K562 (cell line): ENCODE data around the gene G6PD. TPM values are rescaled to one million over a fixed set of nuclear protein-coding genes. Genes with fewer than 3 reads are reported as not detected.

Source experiments
- ATAC-seq: fragments of 200-7000 bp; cut with Tn5 transposase; 3 replicates; pipeline ENCODE4 v1.9.1; 2020; ENCODE audit warnings: moderate library complexity
- BruUV-seq: library from RNA; stranded (reverse); fragments of 400-500 nt; replicated peaks from 2 replicates; lab custom pipeline; 2021; lab: Mats Ljungman, UMichigan
- CTCF ChIA-PET: fragments of 300-600 bp; formaldehyde crosslinking; extraction: SDS; loops from one replicate; lab custom pipeline; 2021; ENCODE audit warnings: low intra/inter-chr PET ratio; lab: Yijun Ruan, JAX
- POLR2A ChIA-PET: fragments of 300-600, 350-650 bp; sonication (Branson Sonifier 250); formaldehyde crosslinking; extraction: SDS; loops from one replicate; lab custom pipeline; 2021; ENCODE audit warnings: antibody characterized with exemption, inconsistent platforms; lab: Yijun Ruan, JAX
- DNase-seq, 4 experiments: peaks; one replicate each; pipeline versions ENCODE4 v3.0.0 to v3.0.0-alpha.2; 2011 to 2018; ENCODE audit warnings: low spot score in 3 of 4, mixed read lengths in 3 of 4; ENCODE audit errors: extremely low read depth in 1 of 4
- FAIRE-seq: peaks from 2 replicates; lab custom pipeline; 2011; peaks lifted over from hg19 to GRCh38; lab: Jason Lieb, UNC
- H2AFZ ChIP-seq: 2 replicates; pipeline ENCODE4 v1.6.0; 2011; ENCODE audit warnings: low read depth, low read length, control low read depth, inconsistent platforms
- H3K27ac ChIP-seq: fragments of 200-600 bp; 3 replicates; pipeline ENCODE4 v1.8.0; 2011; ENCODE audit warnings: low read depth, mild to moderate bottlenecking, control low read depth, inconsistent platforms, low read length, moderate library complexity, mixed read lengths; ENCODE audit errors: extremely low read depth
- H3K27me3 ChIP-seq, 2 experiments: fragments of 300-600 bp in 1 of 2; 2 replicates in 1 of 2; 3 replicates in 1 of 2; pipeline versions ENCODE4 v1.6.0 to v1.8.0; 2011; ENCODE audit warnings: inconsistent platforms in 2 of 2, low read length in 2 of 2, mild to moderate bottlenecking in 1 of 2, mixed read lengths in 1 of 2, moderate library complexity in 1 of 2; ENCODE audit not compliant: control insufficient read depth in 2 of 2, insufficient read depth in 2 of 2
- H3K36me3 ChIP-seq: fragments of 300-600 bp; 3 replicates; pipeline ENCODE4 v1.8.0; 2011; ENCODE audit warnings: mild to moderate bottlenecking, low read length, inconsistent platforms; ENCODE audit not compliant: control insufficient read depth, insufficient read depth
- H3K4me1 ChIP-seq, 2 experiments: fragments of 200-600 bp in 1 of 2; replicated peaks in 1 of 2; 2 replicates in 1 of 2; 3 replicates in 1 of 2; pipeline versions ENCODE4 v1.5.1 to v1.8.0; 2011; ENCODE audit warnings: inconsistent platforms in 2 of 2, low read length in 2 of 2, mild to moderate bottlenecking in 1 of 2, mixed read lengths in 1 of 2, moderate library complexity in 1 of 2; ENCODE audit not compliant: control insufficient read depth in 2 of 2, insufficient read depth in 2 of 2
- H3K4me2 ChIP-seq: 2 replicates; pipeline ENCODE4 v1.6.1; 2011; ENCODE audit warnings: low read length, control low read depth, inconsistent platforms, mixed read lengths; ENCODE audit not compliant: insufficient read depth
- H3K4me3 ChIP-seq: fragments of 200-600 bp; sonication (generic), shearing (Covaris generic); 2 replicates; pipeline ENCODE4 v1.5.1; 2016; ENCODE audit warnings: control low read depth, inconsistent platforms
- H3K79me2 ChIP-seq: fragments of 200-600 bp; 3 replicates; pipeline ENCODE4 v1.8.0; 2011; ENCODE audit warnings: low read length, inconsistent platforms; ENCODE audit not compliant: control insufficient read depth, insufficient read depth
- H3K9ac ChIP-seq, 2 experiments: 2 replicates each; pipeline versions ENCODE4 v1.6.0 to v1.6.1; 2011; ENCODE audit warnings: low read depth in 2 of 2, low read length in 2 of 2, control low read depth in 1 of 2, inconsistent platforms in 1 of 2, mild to moderate bottlenecking in 1 of 2, mixed read lengths in 1 of 2; ENCODE audit not compliant: insufficient read depth in 1 of 2
- H3K9me1 ChIP-seq: one replicate; pipeline ENCODE4 v1.6.0; 2011; ENCODE audit warnings: inconsistent platforms, mild to moderate bottlenecking, low read length, moderate library complexity; ENCODE audit not compliant: control insufficient read depth, insufficient read depth
- H3K9me3 ChIP-seq: replicated peaks from 2 replicates; pipeline ENCODE4 v1.5.1; 2011; ENCODE audit warnings: low read depth, low read length, inconsistent platforms; ENCODE audit not compliant: control insufficient read depth, insufficient read depth
- H4K20me1 ChIP-seq: replicated peaks from 2 replicates; pipeline ENCODE4 v1.6.1; 2011; ENCODE audit warnings: low read length, inconsistent platforms, mixed read lengths; ENCODE audit not compliant: control insufficient read depth, insufficient read depth
- CEBPB ChIP-seq: fragments of 450-650 bp; IDR thresholded peaks from 2 replicates; pipeline ENCODE4 v1.6.1; 2016; ENCODE audit warnings: missing genetic modification characterization, missing compliant biosample characterization
- CEBPG ChIP-seq, 3 experiments: fragments of 200-800 bp in 1 of 3; sonication (Bioruptor generic) in 1 of 3; sonication (generic) in 1 of 3; formaldehyde crosslinking in 1 of 3; IDR thresholded peaks in 2 of 3; conservative IDR thresholded peaks in 1 of 3; 2 replicates each; pipeline versions ENCODE4 v1.6.1 to v1.8.0; 2016 to 2022; ENCODE audit warnings: missing compliant biosample characterization in 2 of 3, missing genetic modification characterization in 2 of 3, mild to moderate bottlenecking in 1 of 3, missing genetic modification reagents in 1 of 3
- FOS ChIP-seq: IDR thresholded peaks from 3 replicates; pipeline ENCODE4 v1.6.1; 2011; ENCODE audit not compliant: insufficient read length; ENCODE audit errors: extremely low read depth
- ZNF121 ChIP-seq: sonication (generic); formaldehyde crosslinking; conservative IDR thresholded peaks from 2 replicates; pipeline ENCODE4 v1.8.0; 2022; ENCODE audit warnings: missing genetic modification reagents
- WGBS: fragments of 100-300 bp; shearing (Covaris generic); methylation state at CpG from one replicate; pipeline ENCODE4 v1.1.6; 2016; ENCODE audit warnings: low coverage, mixed read lengths; ENCODE audit not compliant: insufficient coverage; ENCODE audit errors: missing lambda C conversion rate; 5-methylcytosine and 5-hydroxymethylcytosine counted together
- in situ Hi-C: fragments of 300-500 bp; cut with MboI; formaldehyde crosslinking; loops from 4 replicates; pipeline ENCODE4 v1.15.0; 2018; ENCODE audit warnings: inconsistent platforms, mixed read lengths
- intact Hi-C: fragments of 100-400 bp; cut with micrococcal nuclease; formaldehyde crosslinking; loops from 2 replicates; pipeline ENCODE4 v1.14.2; 2022
- polyA plus RNA-seq, 8 experiments: library from polyadenylated mRNA; depleted of rRNA in 4 of 8; stranded (reverse) in 5 of 8; unstranded in 3 of 8; fragments of >200 nt; fragmentation: Nextera tagmentation in 2 of 8; fragmentation: Illumina TruSeq in 1 of 8; extraction: Ambion mirVana in 2 of 8; extraction: Trizol in 1 of 8; gene quantifications; 2 replicates each; pipeline versions ENCODE4 v1.2.1 to v1.2.3, GENCODE V29; 2011 to 2014; ENCODE audit warnings: inconsistent platforms in 1 of 8, missing spikeins in 1 of 8
- total RNA-seq, 7 experiments: library from RNA; depleted of rRNA in 6 of 7; stranded (reverse); fragments of >200 nt in 6 of 7; fragmentation: Illumina TruSeq in 2 of 7; extraction: Trizol in 2 of 7; gene quantifications; 2 replicates each; pipeline versions ENCODE4 v1.2.1 to v1.2.3, GENCODE V29; 2011 to 2021; ENCODE audit warnings: low replicate concordance in 1 of 7

The G6PD gene
- total and polyA plus RNA-seq, 9 of the 15 experiments (the other 6 are each of a cell fraction or from before 2014, with no cell fraction given): 2.9 to 222 (median 66.4) TPM

DNA sequence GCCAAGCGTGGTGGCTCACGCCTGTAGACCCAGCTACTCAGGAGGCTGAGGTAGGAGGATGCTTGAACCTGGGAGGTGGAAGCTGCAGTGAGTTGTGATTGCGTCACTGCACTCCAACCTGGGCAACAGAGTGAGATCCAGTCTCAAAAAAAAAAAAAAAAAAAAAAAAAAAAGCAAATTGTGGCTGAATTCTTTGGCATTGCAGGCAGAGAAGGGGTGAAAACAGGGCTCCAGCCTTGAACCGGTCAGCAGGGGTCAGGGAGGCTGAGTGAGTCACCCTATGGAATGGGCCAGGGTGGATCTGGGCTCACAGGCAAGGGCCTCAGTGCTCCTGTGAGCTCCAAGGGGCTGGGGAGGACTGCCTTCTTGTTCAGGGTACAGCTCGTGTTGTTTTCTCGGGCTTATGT lies 17.4 kb downstream of the G6PD start:
- Histone ChIP-seq H3K79me2 (peaks cover 1% of the 10 kb centered on the region; the same call in 1 of the 3 replicates), H3K36me3 (peaks cover 37% of the 10 kb centered on the region; the same call in 2 of the 3 replicates)
- FAIRE-seq (no peak), DNase-seq (no peak), ATAC-seq (peak; percentile 24)
- 88% methylated on average over 2 of the region's 6 CpGs for WGBS
- TF ChIP-seq FOS (no peak), ZNF121 (peak; percentile 75), CEBPG (CRISPR knock-in tag; IDR thresholded peaks at IDR 0.05) (no peak), CEBPG (tag; conservative IDR thresholded peaks at IDR 0.05 in 1 of 2, IDR thresholded peaks at IDR 0.05 in 1 of 2) (0 out of 4 replicates have a peak, but pooled peaks of 1 of the 2 experiments have one; percentile 22), CEBPB (tag) (peak; percentile 66)
- TF ChIP-seq, all 486 proteins: peak for 3
- no peaks in the 10 kb centered on the region for H3K27me3 ChIP-seq
- H3K4me3 ChIP-seq: no peak overlapping the region
- no peak overlapping the region for H3K27ac ChIP-seq
- no peaks in the 10 kb centered on the region for H3K9me3 ChIP-seq
- H4K20me1 ChIP-seq: no peaks in the 10 kb centered on the region
- intact Hi-C loops: loop anchor here (5.0 kb wide), 2 partner anchors 37 to 102 kb away; partner anchors contain the start of genes ATP6AP1 and SLC10A3
- 0 out of 4 replicates have a peak overlapping the region, but pooled peaks of 1 of the 2 experiments have one; percentile 10 for H3K9ac ChIP-seq
- H2AFZ ChIP-seq: no peak overlapping the region
- H3K9me1 ChIP-seq: no peaks in the 10 kb centered on the region
- no TSS peak for BruUV-seq
- in situ Hi-C loops: loop anchor here (25.0 kb wide), 1 partner anchor 367 kb away; no protein-coding TSS in a partner anchor
- no peak overlapping the region for H3K4me2 ChIP-seq
- ChIA-PET CTCF (interaction anchor here (0.6 kb wide), 1 partner anchor 153 kb away, joined by 3 read pairs; no protein-coding TSS in a partner anchor), POLR2A (interaction anchor here (0.5 to 1.5 kb wide), 3 partner anchors 12 to 32 kb away, joined by 3 to 6 read pairs (median 3); no protein-coding TSS in a partner anchor)
- H3K4me1 ChIP-seq: peaks cover 8 to 28% of the 10 kb centered on the region in 2 experiments; a peak in 4 of 5 replicates
